TTC549 (cell line): ENCODE results near the gene SMPD3.

Source experiments
- FAIRE-seq: peaks from 2 replicates; lab custom pipeline; 2012; peaks lifted over from hg19 to GRCh38; lab: Jason Lieb, UNC

Gene SMPD3

DNA sequence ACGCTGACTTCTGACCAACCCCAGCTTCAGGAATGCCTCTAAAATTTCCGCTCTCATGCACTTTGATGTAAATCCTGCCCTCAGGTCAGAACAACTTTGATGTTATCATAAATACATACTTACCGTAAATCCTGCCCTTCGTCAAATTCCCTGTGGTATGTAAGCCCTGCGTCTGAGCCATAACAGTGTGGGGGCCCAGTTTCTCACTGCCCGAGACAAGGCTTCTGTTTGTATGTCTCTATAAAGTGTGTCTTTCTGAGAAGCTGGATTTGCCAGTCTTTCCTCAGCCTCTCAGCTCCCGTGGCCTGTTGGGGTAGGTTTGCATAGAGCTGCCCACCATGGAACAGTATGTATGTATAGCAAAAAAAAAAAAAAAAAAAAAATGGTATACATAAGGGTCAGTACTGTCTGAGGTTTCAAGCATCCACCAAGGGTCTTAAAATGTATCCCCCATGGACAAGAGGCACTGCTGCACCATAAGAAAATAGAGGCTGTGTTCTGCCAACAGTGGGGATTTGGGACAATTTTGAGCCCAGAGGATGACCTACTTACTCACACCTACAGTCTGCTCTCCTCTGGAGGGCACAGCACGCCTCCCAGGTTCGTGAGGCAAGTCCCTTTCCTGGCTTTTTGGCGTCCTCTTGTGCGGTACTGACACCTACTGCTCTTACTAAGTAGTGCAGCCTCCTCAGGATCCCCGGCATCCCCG is 120.0 kb downstream of the SMPD3 start:
- FAIRE-seq: no peak

DNA sequence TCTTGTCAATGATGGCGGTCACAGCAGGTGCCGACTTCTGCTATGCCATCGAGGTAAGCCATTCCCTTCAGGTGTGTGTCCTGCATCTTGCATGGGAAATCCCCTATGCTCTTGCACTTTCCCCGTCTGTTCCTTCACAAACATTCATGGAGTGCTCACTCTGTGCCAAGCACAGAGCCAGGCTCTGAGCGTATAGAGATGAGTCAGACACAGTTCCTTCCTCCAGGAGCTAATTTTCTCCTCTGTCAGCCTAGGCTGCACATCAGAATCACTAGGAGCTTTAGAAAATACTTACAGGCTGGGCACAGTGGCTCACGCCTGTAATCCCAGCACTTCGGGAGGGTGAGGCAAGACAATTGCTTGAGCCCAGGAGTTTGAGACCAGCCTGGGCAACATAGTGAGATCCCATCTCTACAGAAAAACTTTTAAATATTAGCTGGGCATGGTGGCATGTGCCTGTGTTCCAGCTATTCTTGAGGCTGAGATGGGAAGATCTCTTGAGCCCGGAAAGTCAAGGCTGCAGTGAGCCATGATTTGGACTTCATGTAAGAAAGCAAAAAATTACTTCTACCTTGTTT is 123.4 kb downstream of the SMPD3 start:
- no peak for FAIRE-seq

DNA sequence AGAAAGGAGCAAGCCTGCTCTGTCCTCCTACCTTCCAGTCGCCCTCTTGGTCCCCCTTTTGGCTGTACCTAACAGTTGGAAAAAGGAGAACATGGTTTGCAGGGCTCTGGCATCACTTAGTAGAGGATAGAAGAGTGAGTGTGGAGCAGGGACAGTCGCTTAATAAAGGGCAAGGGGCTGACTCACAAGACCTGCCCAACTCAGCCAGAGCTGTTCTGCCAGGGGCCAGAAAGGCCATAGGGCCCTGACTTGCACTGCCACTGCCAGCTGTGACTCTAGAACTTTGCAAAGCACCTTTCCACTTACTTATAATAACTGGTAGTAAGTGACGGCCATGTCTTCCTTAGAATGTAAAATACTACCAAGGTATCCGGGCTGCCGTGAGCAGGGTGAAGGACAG is 124.0 kb downstream of the SMPD3 start:
- no peak for FAIRE-seq

DNA sequence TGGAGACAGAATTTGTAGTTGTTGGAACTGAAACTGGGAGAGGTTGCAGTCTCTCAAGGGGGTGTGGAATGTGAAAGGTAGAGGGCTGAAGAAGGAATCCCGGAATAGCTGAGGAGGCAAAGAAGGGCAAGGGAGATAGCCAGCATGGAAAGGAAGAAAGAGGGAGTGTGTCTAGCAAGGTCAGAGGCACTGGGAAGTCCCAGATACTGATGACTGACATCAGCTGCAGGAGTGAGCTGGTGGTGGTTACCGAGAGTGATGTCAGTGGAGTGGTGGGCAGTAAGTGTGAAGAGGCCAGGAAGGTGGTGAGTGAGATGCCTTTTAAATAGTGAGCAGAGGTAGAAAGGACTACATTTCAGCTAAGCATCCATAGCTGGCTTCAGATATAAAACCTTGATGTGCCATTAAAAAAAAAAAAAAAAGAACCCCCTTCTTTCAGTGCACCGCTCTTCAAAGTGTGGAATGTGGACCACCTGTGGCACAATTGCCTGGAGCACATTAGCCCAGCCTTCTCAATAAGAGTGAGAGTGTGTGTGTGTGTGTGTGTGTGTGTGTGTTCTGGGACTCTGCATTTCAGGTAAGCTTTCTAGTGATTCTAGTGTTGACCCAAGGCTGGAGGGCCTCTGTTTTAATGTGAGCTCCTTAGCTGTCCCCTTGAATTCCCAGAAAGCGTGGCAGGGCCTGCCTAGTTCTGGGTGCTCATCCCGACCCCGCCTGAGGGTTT is 129.0 kb downstream of the SMPD3 start:
- no peak for FAIRE-seq

DNA sequence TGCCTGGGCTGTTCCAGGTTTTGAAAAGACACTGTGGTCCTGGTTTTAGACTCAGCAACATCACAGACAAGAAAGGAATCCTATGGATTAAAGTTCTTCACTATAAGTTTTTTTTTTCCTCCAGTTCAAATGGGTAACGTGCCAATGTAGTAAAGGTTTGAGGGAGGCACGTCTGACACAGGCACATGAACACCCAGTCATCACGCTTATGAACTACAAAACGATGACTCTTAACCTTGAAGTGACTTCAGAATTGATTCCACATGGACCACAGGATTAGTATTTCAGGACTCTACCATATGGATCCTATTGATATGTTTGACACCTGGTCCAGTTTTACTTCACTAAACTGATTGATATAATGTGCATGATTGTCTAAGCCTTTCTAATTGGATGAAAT is 135.2 kb downstream of the SMPD3 start:
- FAIRE-seq: no peak

DNA sequence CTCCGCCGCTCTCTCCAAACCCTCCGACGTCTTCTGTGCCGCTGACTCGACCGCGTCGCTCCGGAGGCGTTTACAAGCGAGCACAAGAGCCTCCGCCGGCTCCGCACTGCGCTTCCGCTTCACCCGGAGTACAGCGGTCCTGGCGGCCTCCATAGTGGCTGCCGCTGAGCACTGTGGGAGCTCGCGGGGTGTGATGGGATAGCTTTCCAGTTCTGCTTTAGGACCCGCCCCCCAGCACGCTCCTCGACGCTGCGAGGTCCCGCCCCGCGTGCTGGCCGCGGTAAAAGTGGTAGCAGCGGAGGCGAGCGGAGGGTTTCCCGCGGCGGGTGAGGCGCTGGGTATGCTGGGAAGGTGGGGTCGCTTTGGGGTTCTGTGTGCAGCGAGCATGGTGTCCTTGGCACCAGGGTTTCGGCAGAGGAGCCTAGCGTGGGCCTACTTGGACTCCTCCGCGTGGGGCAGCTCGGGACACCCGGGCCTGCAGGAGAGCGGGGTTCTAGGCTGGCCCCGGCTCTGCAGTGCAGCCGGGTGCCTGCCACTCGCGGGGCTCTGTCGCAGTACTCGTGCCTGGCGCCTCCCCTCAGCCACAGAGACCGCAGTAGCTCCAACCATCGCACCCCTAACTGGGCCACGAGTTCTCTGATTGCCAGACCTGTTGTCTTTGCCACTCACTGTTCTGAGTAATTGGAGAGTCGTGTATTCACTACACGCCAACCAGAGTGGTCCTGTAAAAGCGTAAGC is 137.4 kb downstream of the SMPD3 start, which contains the start of the genes PRMT7 and SLC7A6OS:
Gene PRMT7, plus strand, starts transcription at position 246 of the 738 bp plus-strand sequence. CDS start 4,961 bp downstream, outside the sequence.
Gene SLC7A6OS, minus strand, starts transcription at position 173 of the 738 bp plus-strand sequence. Its CDS starts 20 bp downstream, at position 153.
- no peak for FAIRE-seq

DNA sequence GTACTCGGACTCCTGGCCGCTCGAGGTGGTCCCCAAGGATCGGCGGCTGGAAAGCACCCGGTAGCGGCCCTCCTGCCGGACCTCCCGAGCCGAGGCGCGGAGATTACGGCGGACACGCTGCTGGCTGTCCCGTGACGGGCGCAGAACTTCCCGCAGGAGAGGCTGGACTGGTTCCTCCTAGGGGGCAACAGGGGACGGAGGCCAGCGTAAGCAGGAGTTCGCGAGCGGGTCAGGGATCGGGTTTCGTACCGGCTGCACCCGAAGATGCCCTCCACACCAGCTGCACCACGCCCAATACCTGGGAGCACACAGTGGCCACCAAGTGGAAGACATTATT is 137.9 kb downstream of the SMPD3 start:
- no peak for FAIRE-seq

DNA sequence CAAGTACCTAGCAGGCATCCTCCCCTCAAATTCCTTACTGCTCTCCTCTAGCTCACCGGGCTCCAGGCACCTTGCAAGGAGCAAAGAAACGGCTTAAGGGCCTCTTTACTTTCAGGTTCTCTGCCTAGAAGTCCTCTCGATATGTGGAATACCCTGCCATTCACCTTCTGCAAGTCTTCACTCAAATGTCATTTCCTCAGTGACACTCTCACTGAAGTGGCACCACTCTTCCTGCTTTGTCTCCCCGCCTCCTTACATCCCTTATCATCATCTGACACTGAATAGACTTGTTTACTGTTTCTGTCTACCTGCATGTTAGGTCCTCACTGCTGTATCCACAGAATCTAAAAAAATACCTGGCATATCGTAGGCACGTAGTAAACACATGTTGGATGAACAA is 138.5 kb downstream of the SMPD3 start:
- no peak for FAIRE-seq
